Lower lobe of right lung (tissue), 2 donors: ENCODE data around the gene CRIP2. TPM values are rescaled to one million over a fixed set of nuclear protein-coding genes. Genes with fewer than 3 reads are reported as not detected.

Experiments used
- ATAC-seq, 2 donors: fragments of 200-7000 bp; cut with Tn5 transposase; one replicate each; pipeline ENCODE4 v1.9.1; 2020 to 2022; ENCODE audit warnings: mild to moderate bottlenecking in 2 of 2, moderate library complexity in 2 of 2
- DNase-seq: peaks from one replicate; pipeline ENCODE4 v3.0.0-alpha.2; 2020
- H3K27ac ChIP-seq: fragments of 200-600 bp; one replicate; pipeline ENCODE4 v1.8.0; 2022
- H3K27me3 ChIP-seq: fragments of 200-600 bp; one replicate; pipeline ENCODE4 v1.8.0; 2022; ENCODE audit warnings: low read depth
- H3K36me3 ChIP-seq: fragments of 200-600 bp; one replicate; pipeline ENCODE4 v1.8.0; 2022; ENCODE audit warnings: mild to moderate bottlenecking
- H3K4me1 ChIP-seq: fragments of 200-600 bp; one replicate; pipeline ENCODE4 v1.8.0; 2022
- H3K4me3 ChIP-seq: fragments of 200-600 bp; one replicate; pipeline ENCODE4 v1.8.0; 2022; ENCODE audit warnings: mild to moderate bottlenecking
- H3K9me3 ChIP-seq: fragments of 200-600 bp; one replicate; pipeline ENCODE4 v1.8.0; 2022
- CTCF ChIP-seq: fragments of 200-600 bp; IDR thresholded peaks from one replicate; pipeline ENCODE4 v1.8.0; 2022; ENCODE audit warnings: antibody characterized with exemption, mild to moderate bottlenecking
- intact Hi-C: fragments of 100-400 bp; cut with DNase I; formaldehyde crosslinking; loops from one replicate; pipeline ENCODE4 v1.11.0; 2022
- total RNA-seq: library from RNA; stranded (reverse); fragmentation: NEBNext Ultra II Directional; extraction: Animal tissue kit (Norgen Biotek cat#: 25700); gene quantifications from one replicate; pipeline ENCODE4 v1.2.1, GENCODE V29; 2021
- donor health status: DM: no; HTN: yes; CAD: no; lungs with severe emphysema.

The CRIP2 gene
- total RNA-seq, 1 donor from 2014 or later: 143 TPM

DNA sequence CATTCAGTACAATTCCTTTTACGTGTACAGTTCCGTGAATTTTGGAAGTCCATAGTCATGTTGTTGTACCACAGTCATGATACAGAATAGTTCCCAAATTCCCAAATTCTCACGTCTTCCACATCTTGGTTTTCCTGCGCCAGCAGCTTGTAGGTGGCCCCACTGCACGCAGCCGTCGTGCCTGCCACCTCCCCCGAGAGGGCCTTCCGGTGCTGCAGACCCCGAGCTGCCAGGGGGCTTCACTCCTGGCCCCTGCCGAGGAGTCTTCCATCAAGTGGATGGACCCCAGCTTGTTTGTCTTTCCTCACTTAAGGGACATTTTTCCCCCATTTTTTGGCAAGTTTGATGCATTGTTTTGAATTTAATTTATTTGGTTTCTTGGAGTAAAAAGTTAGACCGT, 38.2 kb upstream of the CRIP2 start:
- H3K4me3 ChIP-seq: no peak overlapping the region
- no peak for TF ChIP-seq CTCF
- intact Hi-C loops: no loop called here
- no peaks in the 10 kb centered on the region for H3K27me3 ChIP-seq
- no peak overlapping the region for H3K27ac ChIP-seq
- H3K36me3 ChIP-seq: peaks cover 17% of the 10 kb centered on the region
- ATAC-seq (no peak), DNase-seq (no peak)
- peaks cover 5% of the 10 kb centered on the region for H3K4me1 ChIP-seq
- H3K9me3 ChIP-seq: no peaks in the 10 kb centered on the region

DNA sequence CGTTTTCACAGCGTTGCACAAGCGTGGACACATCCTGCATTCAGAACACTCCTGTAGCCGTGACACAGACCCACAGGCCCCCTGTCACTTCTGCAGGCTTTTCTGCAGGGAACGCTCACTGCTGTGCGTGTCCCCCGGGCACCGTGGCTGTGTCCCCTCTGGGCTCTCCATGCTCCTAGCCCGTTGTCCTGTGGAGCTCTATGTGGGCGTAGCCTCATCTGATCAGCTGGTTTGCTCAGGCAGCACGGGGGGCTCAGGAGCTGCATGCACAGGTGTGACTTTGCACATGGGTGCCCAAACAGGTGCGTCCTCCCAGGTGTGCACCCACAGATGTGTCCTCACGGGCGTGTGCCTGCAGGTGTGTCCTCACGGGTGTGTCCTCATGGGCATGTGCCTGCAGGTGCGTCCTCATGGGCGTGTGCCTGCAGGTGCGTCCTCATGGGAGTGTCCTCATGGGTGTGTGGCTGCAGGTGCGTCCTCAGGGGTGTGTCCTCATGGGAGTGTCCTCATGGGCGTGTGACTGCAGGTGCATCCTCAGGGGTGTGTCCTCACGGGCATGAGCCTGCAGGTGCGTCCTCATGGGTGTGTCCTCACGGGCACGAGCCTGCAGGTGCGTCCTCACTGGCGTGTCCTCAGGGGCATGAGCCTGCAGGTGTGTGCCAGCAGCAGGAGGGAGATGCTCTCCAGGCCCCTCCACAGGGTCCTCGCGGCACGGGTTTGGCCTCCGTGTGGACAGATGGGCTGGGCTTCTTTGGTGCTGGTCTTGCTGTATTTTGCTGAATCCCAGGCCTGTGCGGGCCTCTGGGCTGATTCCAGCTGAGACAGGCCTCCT, 37.5 kb upstream of the CRIP2 start:
- peak in 1 of 2 donors; percentile 3 for ATAC-seq

GRCh38 chr14:105437723-105438500, 36.7 kb upstream of the CRIP2 start:
- TF ChIP-seq CTCF: no peak
- DNase-seq (no peak), ATAC-seq (no peak)
- no peaks in the 10 kb centered on the region for H3K27me3 ChIP-seq
- H3K27ac ChIP-seq: no peak overlapping the region
- intact Hi-C loops: no loop called here
- peaks cover 5% of the 10 kb centered on the region for H3K4me1 ChIP-seq
- no peak overlapping the region for H3K4me3 ChIP-seq
- peaks cover 26% of the 10 kb centered on the region for H3K36me3 ChIP-seq
- no peaks in the 10 kb centered on the region for H3K9me3 ChIP-seq

More for the DNA sequence above, 37.5 kb upstream of the CRIP2 start:
- no peak overlapping the region for H3K27ac ChIP-seq
- intact Hi-C loops: no loop called here
- no peak for DNase-seq
- peaks cover 5% of the 10 kb centered on the region for H3K4me1 ChIP-seq
- no peaks in the 10 kb centered on the region for H3K27me3 ChIP-seq
- H3K36me3 ChIP-seq: peaks cover 18% of the 10 kb centered on the region
- no peak overlapping the region for H3K4me3 ChIP-seq
- H3K9me3 ChIP-seq: no peaks in the 10 kb centered on the region
- TF ChIP-seq CTCF: no peak

DNA sequence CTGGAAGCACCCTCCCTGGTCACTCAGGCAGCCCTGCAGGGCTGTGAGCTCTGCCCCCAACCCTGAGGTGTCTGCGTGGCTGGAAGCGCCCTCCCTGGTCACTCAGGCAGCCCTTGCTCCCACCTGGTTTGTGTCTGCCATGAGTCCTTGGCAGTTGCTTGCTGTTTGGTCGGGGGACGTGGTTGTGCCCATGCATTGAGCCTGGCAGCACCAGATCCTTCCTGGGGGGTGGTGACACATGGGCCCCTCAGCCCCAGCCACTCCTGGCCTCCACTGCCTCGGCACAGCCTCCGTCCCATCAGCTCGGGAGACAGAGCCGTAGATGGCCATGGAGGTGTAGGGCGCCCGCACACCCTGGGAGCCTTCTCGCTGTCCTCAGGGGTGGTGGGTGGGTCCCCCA, 35.4 kb upstream of the CRIP2 start:
- Histone ChIP-seq H3K4me3 (no peak overlapping the region), H3K36me3 (peaks cover 30% of the 10 kb centered on the region), H3K27me3 (no peaks in the 10 kb centered on the region), H3K27ac (no peak overlapping the region), H3K4me1 (peaks cover 5% of the 10 kb centered on the region), H3K9me3 (no peaks in the 10 kb centered on the region)
- TF ChIP-seq CTCF: no peak
- DNase-seq (no peak), ATAC-seq (no peak)
- intact Hi-C loops: no loop called here

GRCh38 chr14:105439710-105440553, 34.7 kb upstream of the CRIP2 start:
- no peak for TF ChIP-seq CTCF
- intact Hi-C loops: no loop called here
- H3K27ac ChIP-seq: no peak overlapping the region
- no peaks in the 10 kb centered on the region for H3K27me3 ChIP-seq
- peak; percentile 40 for DNase-seq
- H3K9me3 ChIP-seq: no peaks in the 10 kb centered on the region
- peaks cover 5% of the 10 kb centered on the region for H3K4me1 ChIP-seq
- peak in 1 of 2 donors; percentile 16 for ATAC-seq
- H3K36me3 ChIP-seq: peaks cover 30% of the 10 kb centered on the region
- no peak overlapping the region for H3K4me3 ChIP-seq
